Measurements from ENCODE around the gene WDR38. TPM values are rescaled to one million over a fixed set of nuclear protein-coding genes. Genes with fewer than 3 reads are reported as not detected.

WDR38 gene
- total RNA-seq, 1 experiment from 2014 or later = not detected

DNA sequence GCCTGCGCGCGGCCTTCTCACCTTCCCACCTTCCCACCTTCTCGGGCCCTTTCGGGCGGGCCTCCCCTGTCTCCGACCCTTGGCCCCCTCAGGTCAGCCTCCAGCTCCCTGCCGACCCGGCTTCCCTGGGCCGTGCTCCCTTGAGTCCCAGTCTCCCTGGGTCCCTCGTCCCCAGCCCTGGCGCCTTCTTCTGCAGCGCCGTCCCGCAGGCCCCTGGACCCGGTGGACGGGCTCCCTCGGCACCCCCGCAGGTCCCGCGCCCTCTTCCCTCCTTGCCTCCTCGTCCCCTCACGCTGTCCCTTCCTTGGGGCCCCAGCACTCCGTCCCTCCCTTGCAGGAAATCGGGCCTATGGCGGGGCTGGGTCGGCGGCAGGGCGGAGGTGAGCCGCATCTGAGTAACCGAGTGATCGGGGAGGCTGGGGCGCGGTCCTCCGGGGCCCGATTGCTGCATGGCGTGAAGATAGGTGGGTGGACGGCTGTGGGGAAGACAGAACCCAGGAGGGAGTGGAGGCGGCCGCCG is 16.3 kb downstream of the WDR38 start:
- Histone ChIP-seq H2AFZ (ENCODE audit: low read length) (no peak overlapping the region), H3K9ac (ENCODE audit: low read length) (peak overlapping the region; percentile 100)
- peak; percentile 69 for DNase-seq

DNA sequence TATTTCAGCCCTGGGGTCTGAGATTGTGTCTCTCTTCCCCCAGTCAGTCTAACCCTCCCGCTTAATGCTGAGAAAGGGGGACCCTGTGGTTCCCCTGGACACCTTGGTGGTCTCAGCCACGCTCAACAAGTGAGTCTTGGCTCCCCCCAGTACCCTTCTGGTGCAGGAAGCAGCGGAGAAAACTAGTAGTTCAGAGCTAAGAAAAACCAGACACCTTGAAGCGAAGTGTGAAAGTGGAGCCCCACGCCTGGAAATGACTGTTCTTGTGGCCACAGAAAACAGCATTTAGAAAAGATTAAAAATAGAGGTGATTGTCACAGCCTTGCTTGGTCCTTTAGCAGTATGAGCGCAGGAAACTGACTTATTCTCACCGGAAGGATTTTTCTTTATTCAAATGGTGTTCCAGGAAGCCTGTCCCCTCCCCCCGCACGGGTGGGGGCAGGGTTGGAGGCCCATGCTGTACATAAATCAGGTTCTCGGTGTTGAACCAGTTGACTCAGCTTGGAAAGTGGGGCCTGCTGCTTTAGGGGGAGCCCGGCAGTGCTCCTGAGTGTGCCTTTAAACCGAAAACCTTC is 16.8 kb downstream of the WDR38 start:
- no peaks in the 10 kb centered on the region for H3K9me3 ChIP-seq (ENCODE audit: low read length)
- peaks cover 76% of the 10 kb centered on the region for H3K79me2 ChIP-seq (ENCODE audit: low read length)
- H3K27ac ChIP-seq (ENCODE audit: low read length) = peak overlapping the region; percentile 94
- no peaks in the 10 kb centered on the region for H3K9me2 ChIP-seq (replicated peaks; ENCODE audit: insufficient read depth, low read length)
- peak overlapping the region; percentile 100 for H3K9ac ChIP-seq (ENCODE audit: low read length)
- H2AFZ ChIP-seq (ENCODE audit: low read length) = no peak overlapping the region
- H3K4me2 ChIP-seq (ENCODE audit: low read depth, low read length, poor library complexity, severe bottlenecking) = peak overlapping the region; percentile 98
- H3K4me1 ChIP-seq (ENCODE audit: low read length) = peaks cover 53% of the 10 kb centered on the region
- H4K20me1 ChIP-seq (ENCODE audit: insufficient read depth, low read depth, low read length) = peaks cover 44% of the 10 kb centered on the region
- DNase-seq = peak; percentile 90
- H3K36me3 ChIP-seq (ENCODE audit: insufficient read depth, low read length) = peaks cover 25% of the 10 kb centered on the region
- peak overlapping the region; percentile 96 for H3K4me3 ChIP-seq (ENCODE audit: low read length)
- H3K27me3 ChIP-seq (ENCODE audit: low read length) = no peaks in the 10 kb centered on the region

More for the DNA sequence above, 16.3 kb downstream of the WDR38 start:
- Histone ChIP-seq H3K79me2 (ENCODE audit: low read length) (peaks cover 71% of the 10 kb centered on the region), H4K20me1 (ENCODE audit: insufficient read depth, low read depth, low read length) (peaks cover 38% of the 10 kb centered on the region), H3K4me3 (ENCODE audit: low read length) (peak overlapping the region; percentile 96), H3K4me2 (ENCODE audit: low read depth, low read length, poor library complexity, severe bottlenecking) (peak overlapping the region; percentile 98), H3K9me2 (replicated peaks; ENCODE audit: insufficient read depth, low read length) (no peaks in the 10 kb centered on the region), H3K36me3 (ENCODE audit: insufficient read depth, low read length) (peaks cover 19% of the 10 kb centered on the region), H3K4me1 (ENCODE audit: low read length) (peaks cover 53% of the 10 kb centered on the region), H3K27ac (ENCODE audit: low read length) (peak overlapping the region; percentile 94), H3K9me3 (ENCODE audit: low read length) (no peaks in the 10 kb centered on the region), H3K27me3 (ENCODE audit: low read length) (no peaks in the 10 kb centered on the region)

DNA sequence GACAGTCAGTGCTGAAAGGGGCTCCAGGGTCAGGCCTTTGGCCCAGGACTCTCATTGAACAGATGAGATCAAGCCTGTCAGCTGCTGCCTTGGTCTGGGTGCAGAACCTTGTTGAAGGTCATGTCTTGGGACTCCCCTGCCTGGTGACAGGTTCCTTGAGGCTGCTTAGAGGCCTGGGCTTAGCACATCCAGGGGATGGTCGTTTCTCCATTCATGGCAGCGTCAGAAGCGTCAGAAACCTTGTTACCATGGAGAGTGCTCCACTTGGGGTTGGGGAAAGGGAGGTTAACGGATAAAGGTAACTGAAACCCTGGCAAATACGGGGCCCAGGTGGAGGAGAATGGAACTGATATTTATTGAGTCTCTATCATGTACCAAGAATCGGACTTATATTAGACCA is 17.5 kb downstream of the WDR38 start:
- H4K20me1 ChIP-seq (ENCODE audit: insufficient read depth, low read depth, low read length) = peaks cover 50% of the 10 kb centered on the region
- DNase-seq = peak; percentile 47
- peaks cover 79% of the 10 kb centered on the region for H3K79me2 ChIP-seq (ENCODE audit: low read length)
- H3K9me2 ChIP-seq (replicated peaks; ENCODE audit: insufficient read depth, low read length) = no peaks in the 10 kb centered on the region
- peak overlapping the region; percentile 96 for H3K4me3 ChIP-seq (ENCODE audit: low read length)
- peak overlapping the region; percentile 98 for H3K4me2 ChIP-seq (ENCODE audit: low read depth, low read length, poor library complexity, severe bottlenecking)
- H2AFZ ChIP-seq (ENCODE audit: low read length) = no peak overlapping the region
- H3K27me3 ChIP-seq (ENCODE audit: low read length) = no peaks in the 10 kb centered on the region
- H3K27ac ChIP-seq (ENCODE audit: low read length) = peak overlapping the region; percentile 94
- no peaks in the 10 kb centered on the region for H3K9me3 ChIP-seq (ENCODE audit: low read length)
- H3K9ac ChIP-seq (ENCODE audit: low read length) = peak overlapping the region; percentile 100
- H3K4me1 ChIP-seq (ENCODE audit: low read length) = peaks cover 53% of the 10 kb centered on the region
- H3K36me3 ChIP-seq (ENCODE audit: insufficient read depth, low read length) = peaks cover 29% of the 10 kb centered on the region

DNA sequence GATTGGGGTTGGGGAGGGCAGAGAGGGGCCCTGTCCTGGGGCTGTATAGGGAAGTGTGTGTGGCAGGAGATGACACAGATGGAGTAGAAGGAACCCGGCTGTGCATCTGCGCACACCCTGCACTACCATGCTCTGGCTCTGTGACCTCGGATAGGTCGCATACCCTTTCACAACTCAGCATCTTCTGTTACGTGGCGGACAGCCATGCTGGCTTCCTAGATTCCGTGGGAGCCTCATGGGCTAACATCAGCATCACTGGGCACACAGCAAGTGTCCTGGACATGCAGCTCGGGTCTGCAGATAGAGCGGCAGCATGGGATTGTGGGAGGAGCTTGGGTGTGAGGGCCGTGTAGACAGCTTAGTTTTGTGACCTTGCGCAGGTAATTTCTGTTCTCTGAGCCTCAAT is 17.9 kb downstream of the WDR38 start:
- H3K9ac ChIP-seq (ENCODE audit: low read length) = peak overlapping the region; percentile 100

DNA sequence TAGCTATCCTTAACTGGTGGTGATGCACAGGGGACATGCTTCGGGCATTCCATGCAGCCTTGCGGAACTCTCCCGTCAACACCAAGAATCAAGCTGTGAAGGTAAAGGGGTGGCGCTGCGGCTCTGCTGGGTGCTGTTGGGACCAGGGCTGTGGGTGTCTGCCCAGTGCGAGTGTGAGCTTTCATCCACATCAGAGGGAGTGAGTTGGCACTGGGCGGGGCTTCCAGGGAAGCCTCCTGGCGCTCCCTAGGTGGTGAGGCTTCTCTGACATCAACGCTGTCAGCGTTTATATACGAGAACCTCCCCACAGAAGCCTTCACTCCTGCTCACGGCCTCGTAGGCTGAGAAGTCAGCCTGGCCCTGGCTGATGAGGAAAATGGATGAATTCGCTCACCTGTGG is 20.4 kb downstream of the WDR38 start:
- no peaks in the 10 kb centered on the region for H3K9me2 ChIP-seq (replicated peaks; ENCODE audit: insufficient read depth, low read length)
- H3K27me3 ChIP-seq (ENCODE audit: low read length) = no peaks in the 10 kb centered on the region
- H3K4me2 ChIP-seq (ENCODE audit: low read depth, low read length, poor library complexity, severe bottlenecking) = no peak overlapping the region
- H3K4me1 ChIP-seq (ENCODE audit: low read length) = peaks cover 39% of the 10 kb centered on the region
- H3K4me3 ChIP-seq (ENCODE audit: low read length) = no peak overlapping the region
- peak overlapping the region; percentile 94 for H3K27ac ChIP-seq (ENCODE audit: low read length)
- peak overlapping the region; percentile 100; the same call in 1 of the 2 replicates for H3K9ac ChIP-seq (ENCODE audit: low read length)
- peaks cover 52% of the 10 kb centered on the region for H4K20me1 ChIP-seq (ENCODE audit: insufficient read depth, low read depth, low read length)
- no peak for DNase-seq
- H2AFZ ChIP-seq (ENCODE audit: low read length) = no peak overlapping the region
- no peaks in the 10 kb centered on the region for H3K9me3 ChIP-seq (ENCODE audit: low read length)
- H3K36me3 ChIP-seq (ENCODE audit: insufficient read depth, low read length) = peaks cover 42% of the 10 kb centered on the region
- peaks cover 63% of the 10 kb centered on the region for H3K79me2 ChIP-seq (ENCODE audit: low read length)

More for the DNA sequence above, 17.9 kb downstream of the WDR38 start:
- H3K9me2 ChIP-seq (replicated peaks; ENCODE audit: insufficient read depth, low read length) = no peaks in the 10 kb centered on the region
- peak overlapping the region; percentile 96 for H3K4me3 ChIP-seq (ENCODE audit: low read length)
- peaks cover 53% of the 10 kb centered on the region for H3K4me1 ChIP-seq (ENCODE audit: low read length)
- no peaks in the 10 kb centered on the region for H3K27me3 ChIP-seq (ENCODE audit: low read length)
- DNase-seq = peak; percentile 46
- H4K20me1 ChIP-seq (ENCODE audit: insufficient read depth, low read depth, low read length) = peaks cover 52% of the 10 kb centered on the region
- H3K79me2 ChIP-seq (ENCODE audit: low read length) = peaks cover 79% of the 10 kb centered on the region
- H3K9me3 ChIP-seq (ENCODE audit: low read length) = no peaks in the 10 kb centered on the region
- peak overlapping the region; percentile 98 for H3K4me2 ChIP-seq (ENCODE audit: low read depth, low read length, poor library complexity, severe bottlenecking)
- no peak overlapping the region for H2AFZ ChIP-seq (ENCODE audit: low read length)
- peaks cover 31% of the 10 kb centered on the region for H3K36me3 ChIP-seq (ENCODE audit: insufficient read depth, low read length)
- peak overlapping the region; percentile 94 for H3K27ac ChIP-seq (ENCODE audit: low read length)

DNA sequence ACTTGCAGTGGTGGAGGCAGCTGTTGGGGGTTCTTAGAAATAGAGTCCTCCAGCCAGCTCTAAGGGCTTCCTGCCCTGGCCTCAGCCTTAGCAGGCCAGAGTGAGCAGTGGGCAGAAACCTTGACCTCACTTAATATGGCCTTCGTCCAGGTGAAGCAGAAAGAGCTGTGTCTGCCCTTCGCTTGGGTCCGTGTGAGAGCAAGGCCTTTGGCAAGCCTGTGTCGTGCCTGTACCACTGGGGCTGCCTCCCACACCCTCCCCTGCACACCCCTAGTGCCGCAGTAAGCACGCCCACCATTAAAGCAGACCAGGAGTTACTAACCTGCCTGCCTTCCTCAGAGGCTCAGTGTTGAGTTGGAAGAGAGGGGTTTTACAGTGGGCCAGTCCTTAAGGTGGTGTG is 22.2 kb downstream of the WDR38 start:
- no peak for DNase-seq
- Histone ChIP-seq H2AFZ (ENCODE audit: low read length) (no peak overlapping the region), H3K9me2 (replicated peaks; ENCODE audit: insufficient read depth, low read length) (no peaks in the 10 kb centered on the region), H3K9me3 (ENCODE audit: low read length) (no peaks in the 10 kb centered on the region), H3K27ac (ENCODE audit: low read length) (no peak overlapping the region), H4K20me1 (ENCODE audit: insufficient read depth, low read depth, low read length) (peaks cover 41% of the 10 kb centered on the region), H3K4me3 (ENCODE audit: low read length) (no peak overlapping the region), H3K4me1 (ENCODE audit: low read length) (peaks cover 55% of the 10 kb centered on the region), H3K36me3 (ENCODE audit: insufficient read depth, low read length) (peaks cover 53% of the 10 kb centered on the region), H3K27me3 (ENCODE audit: low read length) (no peaks in the 10 kb centered on the region), H3K4me2 (ENCODE audit: low read depth, low read length, poor library complexity, severe bottlenecking) (no peak overlapping the region), H3K79me2 (ENCODE audit: low read length) (peaks cover 46% of the 10 kb centered on the region), H3K9ac (ENCODE audit: low read length) (no peak overlapping the region)

DNA sequence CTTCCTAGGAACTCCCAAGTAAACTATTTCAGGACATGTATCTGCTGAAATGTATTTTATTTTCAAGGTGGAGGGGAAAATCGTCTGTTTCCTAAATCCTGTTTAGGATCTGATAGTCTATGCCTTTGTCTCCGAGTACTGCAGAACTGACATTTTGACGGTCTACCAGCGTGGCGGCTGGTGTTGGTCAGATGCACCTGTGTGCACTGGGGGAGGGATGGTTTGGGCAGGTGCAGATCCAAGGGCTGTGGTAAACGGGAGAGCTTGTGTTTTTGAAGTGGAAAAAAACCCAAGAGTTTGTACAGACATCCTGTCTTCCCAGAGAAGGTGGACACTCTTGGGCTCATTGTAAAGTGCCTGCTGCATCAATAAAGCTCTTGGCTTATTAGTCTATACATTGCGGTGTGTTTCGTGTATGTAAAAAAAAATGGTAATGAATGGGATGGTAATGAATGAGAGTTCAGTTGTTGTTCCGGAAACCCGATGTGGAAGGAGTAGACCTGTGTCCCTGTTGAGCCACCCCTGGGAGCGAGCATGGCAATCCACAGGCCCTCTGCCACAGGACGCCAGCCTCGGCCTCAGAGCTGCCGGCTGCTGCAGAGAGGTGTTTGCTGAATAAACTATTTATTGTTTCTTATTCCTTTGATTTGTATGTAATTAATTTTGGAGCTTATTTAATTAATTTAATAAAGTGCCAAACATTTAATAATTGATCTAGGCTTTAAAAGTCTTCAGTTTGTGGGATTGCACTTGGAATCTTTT is 23.9 kb downstream of the WDR38 start:
- Histone ChIP-seq H3K36me3 (ENCODE audit: insufficient read depth, low read length) (peaks cover 54% of the 10 kb centered on the region), H3K9me2 (replicated peaks; ENCODE audit: insufficient read depth, low read length) (no peaks in the 10 kb centered on the region), H2AFZ (ENCODE audit: low read length) (no peak overlapping the region), H3K79me2 (ENCODE audit: low read length) (peaks cover 29% of the 10 kb centered on the region), H3K4me1 (ENCODE audit: low read length) (peaks cover 48% of the 10 kb centered on the region), H3K4me3 (ENCODE audit: low read length) (no peak overlapping the region), H3K9ac (ENCODE audit: low read length) (no peak overlapping the region), H3K27me3 (ENCODE audit: low read length) (no peaks in the 10 kb centered on the region), H3K27ac (ENCODE audit: low read length) (peak overlapping the region; percentile 36; the same call in 1 of the 2 replicates), H3K4me2 (ENCODE audit: low read depth, low read length, poor library complexity, severe bottlenecking) (no peak overlapping the region), H4K20me1 (ENCODE audit: insufficient read depth, low read depth, low read length) (peaks cover 29% of the 10 kb centered on the region), H3K9me3 (ENCODE audit: low read length) (no peaks in the 10 kb centered on the region)
- no peak for DNase-seq

DNA sequence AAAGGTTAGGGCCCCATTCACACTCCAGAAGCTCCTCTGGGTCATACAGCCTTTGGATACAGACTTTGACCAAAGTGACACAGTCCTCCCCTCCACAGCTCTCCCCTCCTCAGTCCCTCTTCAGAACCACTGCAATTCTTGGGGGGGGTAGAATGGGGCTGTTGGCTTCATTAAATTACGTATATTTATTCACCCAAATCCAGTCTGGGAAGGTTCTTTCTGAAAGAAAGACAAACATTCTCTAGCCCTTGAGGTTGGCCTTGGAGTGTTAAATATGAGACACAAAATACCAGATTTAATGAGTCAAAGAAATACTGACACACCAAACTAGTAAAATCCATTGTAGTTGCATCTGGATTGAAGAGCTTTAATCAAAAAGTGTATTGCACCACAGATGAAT is 24.8 kb downstream of the WDR38 start:
- H3K4me2 ChIP-seq (ENCODE audit: low read depth, low read length, poor library complexity, severe bottlenecking) = no peak overlapping the region
- no peak overlapping the region for H2AFZ ChIP-seq (ENCODE audit: low read length)
- no peak overlapping the region for H3K9ac ChIP-seq (ENCODE audit: low read length)
- H3K27ac ChIP-seq (ENCODE audit: low read length) = peak overlapping the region; percentile 36; the same call in 1 of the 2 replicates
- H3K4me3 ChIP-seq (ENCODE audit: low read length) = no peak overlapping the region
- peaks cover 52% of the 10 kb centered on the region for H3K36me3 ChIP-seq (ENCODE audit: insufficient read depth, low read length)
- no peak for DNase-seq
- H3K9me3 ChIP-seq (ENCODE audit: low read length) = no peaks in the 10 kb centered on the region
- H3K9me2 ChIP-seq (replicated peaks; ENCODE audit: insufficient read depth, low read length) = no peaks in the 10 kb centered on the region
- H3K4me1 ChIP-seq (ENCODE audit: low read length) = peaks cover 46% of the 10 kb centered on the region
- peaks cover 21% of the 10 kb centered on the region for H3K79me2 ChIP-seq (ENCODE audit: low read length)
- no peaks in the 10 kb centered on the region for H3K27me3 ChIP-seq (ENCODE audit: low read length)
- H4K20me1 ChIP-seq (ENCODE audit: insufficient read depth, low read depth, low read length) = peaks cover 26% of the 10 kb centered on the region
